Karpas-422 (cell line): ENCODE data around the gene PPP1R9B. TPM values are rescaled to one million over a fixed set of nuclear protein-coding genes. Genes with fewer than 3 reads are reported as not detected.

Experiments
- DNase-seq: peaks from one replicate; pipeline ENCODE4 v3.0.0-alpha.2; 2015
- H2AFZ ChIP-seq: fragments of 200-600 bp; sonication (generic); 2 replicates; pipeline ENCODE4 v1.6.1; 2014; ENCODE audit warnings: antibody characterized with exemption, low read length, mixed read lengths
- H3K27ac ChIP-seq: fragments of 200-600 bp; sonication (generic); 2 replicates; pipeline ENCODE4 v1.5.1; 2014; ENCODE audit warnings: mild to moderate bottlenecking, low read length, moderate library complexity
- H3K27me3 ChIP-seq: fragments of 200-600 bp; sonication (generic); 2 replicates; pipeline ENCODE4 v1.6.1; 2014; ENCODE audit warnings: low read length, mixed read lengths
- H3K36me3 ChIP-seq: fragments of 200-600 bp; sonication (generic); 2 replicates; pipeline ENCODE4 v1.6.1; 2014; ENCODE audit warnings: low read length, mixed read lengths; ENCODE audit not compliant: insufficient read depth
- H3K4me1 ChIP-seq: fragments of 200-600 bp; sonication (generic); 2 replicates; pipeline ENCODE4 v1.6.1; 2014; ENCODE audit warnings: mild to moderate bottlenecking, low read length, mixed read lengths
- H3K4me2 ChIP-seq: fragments of 200-600 bp; sonication (generic); 2 replicates; pipeline ENCODE4 v1.6.1; 2014; ENCODE audit warnings: low read length, low read depth, mild to moderate bottlenecking; ENCODE audit not compliant: poor library complexity, severe bottlenecking
- H3K4me3 ChIP-seq: fragments of 200-600 bp; sonication (generic); 2 replicates; pipeline ENCODE4 v1.5.1; 2014; ENCODE audit warnings: mild to moderate bottlenecking, antibody characterized with exemption, low read length, mixed read lengths
- H3K79me2 ChIP-seq: fragments of 200-600 bp; sonication (generic); 2 replicates; pipeline ENCODE4 v1.6.1; 2014; ENCODE audit warnings: mild to moderate bottlenecking, low read length, mixed read lengths
- H3K9ac ChIP-seq: fragments of 200-600 bp; sonication (generic); 2 replicates; pipeline ENCODE4 v1.6.0; 2014; ENCODE audit warnings: low read length
- H3K9me2 ChIP-seq: fragments of 200-600 bp; sonication (generic), shearing (Covaris generic); replicated peaks from 2 replicates; pipeline ENCODE4 v1.6.0; 2014; ENCODE audit warnings: mild to moderate bottlenecking, low read length, moderate library complexity; ENCODE audit not compliant: insufficient read depth
- H3K9me3 ChIP-seq: fragments of 300-700, 200-600 bp; sonication (generic); 2 replicates; pipeline ENCODE4 v1.6.1; 2014; ENCODE audit warnings: low read length, mixed read lengths
- H4K20me1 ChIP-seq: fragments of 200-600 bp; sonication (generic); 2 replicates; pipeline ENCODE4 v1.6.1; 2014; ENCODE audit warnings: mild to moderate bottlenecking, antibody characterized with exemption, low read length, low read depth; ENCODE audit not compliant: insufficient read depth
- total RNA-seq: library from RNA; depleted of rRNA; stranded (reverse); fragments of >200 nt; shearing (Covaris generic); gene quantifications from 2 replicates; pipeline ENCODE4 v1.2.3, GENCODE V29; 2014; ENCODE audit warnings: low replicate concordance

The PPP1R9B gene
- total RNA-seq, 1 experiment from 2014 or later, result 41.0 TPM

DNA sequence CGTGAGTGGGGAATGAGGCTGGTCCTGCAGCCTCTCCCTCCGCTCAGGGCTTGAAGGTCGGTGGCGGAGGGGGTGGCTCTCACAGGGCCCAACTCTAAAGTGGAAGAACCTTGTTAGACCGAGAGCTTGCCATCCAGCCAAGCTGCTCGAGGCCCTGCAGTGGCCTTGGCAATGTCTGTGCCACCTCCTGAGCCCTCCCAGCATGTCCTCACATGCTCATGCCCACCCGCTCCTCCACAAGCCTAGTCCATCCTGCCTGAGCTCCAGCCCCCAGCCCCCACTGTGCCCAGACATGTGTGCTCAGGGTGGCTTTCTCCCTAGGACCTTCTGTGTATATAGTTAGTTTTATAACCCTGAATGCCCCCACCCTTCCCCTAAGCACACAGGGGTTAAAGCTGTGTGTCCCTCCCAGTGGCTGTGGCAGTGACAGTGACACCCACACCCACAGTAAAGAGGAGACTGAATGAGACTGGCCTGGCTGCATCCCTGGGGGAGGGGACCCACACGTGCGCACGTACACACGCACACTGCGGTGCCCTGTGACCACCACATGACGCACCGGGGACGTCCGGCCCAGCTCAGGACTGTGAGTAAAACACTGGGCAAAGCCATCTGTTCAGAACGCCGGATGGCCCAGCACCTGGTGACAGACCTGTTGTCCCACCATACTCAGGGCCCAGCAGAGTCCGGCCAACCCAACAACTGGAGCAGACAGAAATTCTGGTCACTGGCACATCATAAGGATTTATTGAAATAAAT is 39.7 kb downstream of the PPP1R9B start:
- no peak overlapping the region for H3K27ac ChIP-seq
- H3K9me3 ChIP-seq, result no peaks in the 10 kb centered on the region
- no peak overlapping the region for H3K4me2 ChIP-seq
- H3K4me3 ChIP-seq, result no peak overlapping the region
- H4K20me1 ChIP-seq, result no peaks in the 10 kb centered on the region
- H2AFZ ChIP-seq, result no peak overlapping the region
- no peaks in the 10 kb centered on the region for H3K79me2 ChIP-seq
- no peaks in the 10 kb centered on the region for H3K9me2 ChIP-seq
- no peak overlapping the region for H3K9ac ChIP-seq
- DNase-seq, result no peak
- no peaks in the 10 kb centered on the region for H3K4me1 ChIP-seq
- H3K27me3 ChIP-seq, result no peaks in the 10 kb centered on the region
- H3K36me3 ChIP-seq, result no peaks in the 10 kb centered on the region

DNA sequence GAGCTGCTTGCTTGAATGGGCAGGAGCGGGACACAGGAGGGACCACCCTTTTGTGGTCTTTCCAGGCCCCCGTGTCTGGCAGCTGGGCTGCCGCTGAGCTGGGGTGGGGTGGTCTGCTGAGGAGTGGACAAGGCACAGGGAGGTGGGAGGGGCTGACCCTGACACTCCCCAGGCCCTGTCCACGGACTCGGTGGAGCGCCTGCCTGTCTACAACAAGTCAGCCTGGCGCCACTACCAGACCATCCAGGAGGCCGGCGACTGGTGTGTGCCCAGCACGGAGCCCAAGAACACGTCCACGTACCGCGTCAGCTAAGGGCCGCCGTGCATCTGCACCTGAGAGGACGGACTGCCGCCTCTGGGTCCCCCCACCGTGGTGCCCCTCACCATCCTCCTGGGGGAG is 40.7 kb downstream of the PPP1R9B start:
- Histone ChIP-seq H3K4me2 (no peak overlapping the region), H4K20me1 (no peaks in the 10 kb centered on the region), H3K9me2 (no peaks in the 10 kb centered on the region), H3K4me3 (no peak overlapping the region), H3K9ac (no peak overlapping the region), H3K36me3 (no peaks in the 10 kb centered on the region), H3K27me3 (no peaks in the 10 kb centered on the region), H2AFZ (no peak overlapping the region), H3K9me3 (no peaks in the 10 kb centered on the region), H3K4me1 (no peaks in the 10 kb centered on the region), H3K79me2 (no peaks in the 10 kb centered on the region), H3K27ac (no peak overlapping the region)
- DNase-seq, result no peak

DNA sequence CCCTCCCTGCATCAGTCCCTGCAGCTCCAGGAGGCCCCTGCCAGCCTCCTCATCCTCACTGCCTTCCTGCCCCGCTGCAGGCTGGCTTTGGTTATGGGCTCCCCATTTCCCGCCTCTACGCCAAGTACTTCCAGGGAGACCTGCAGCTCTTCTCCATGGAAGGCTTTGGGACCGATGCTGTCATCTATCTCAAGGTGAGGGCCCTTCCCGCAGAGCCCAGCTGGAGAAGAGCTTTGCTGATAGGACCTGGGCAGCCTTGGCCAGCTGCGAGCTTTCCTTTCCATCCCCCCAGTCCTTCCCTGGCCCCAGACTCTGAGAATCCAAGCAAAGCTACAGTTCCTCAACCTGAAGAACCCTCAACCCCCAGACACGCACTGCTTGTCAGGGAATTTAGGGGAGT is 41.3 kb downstream of the PPP1R9B start:
- DNase-seq, result no peak
- Histone ChIP-seq H3K79me2 (no peaks in the 10 kb centered on the region), H4K20me1 (no peaks in the 10 kb centered on the region), H3K27me3 (no peaks in the 10 kb centered on the region), H3K9me3 (no peaks in the 10 kb centered on the region), H3K4me2 (no peak overlapping the region), H3K36me3 (no peaks in the 10 kb centered on the region), H3K4me3 (no peak overlapping the region), H2AFZ (no peak overlapping the region), H3K9me2 (no peaks in the 10 kb centered on the region), H3K4me1 (no peaks in the 10 kb centered on the region), H3K27ac (no peak overlapping the region), H3K9ac (no peak overlapping the region)

DNA sequence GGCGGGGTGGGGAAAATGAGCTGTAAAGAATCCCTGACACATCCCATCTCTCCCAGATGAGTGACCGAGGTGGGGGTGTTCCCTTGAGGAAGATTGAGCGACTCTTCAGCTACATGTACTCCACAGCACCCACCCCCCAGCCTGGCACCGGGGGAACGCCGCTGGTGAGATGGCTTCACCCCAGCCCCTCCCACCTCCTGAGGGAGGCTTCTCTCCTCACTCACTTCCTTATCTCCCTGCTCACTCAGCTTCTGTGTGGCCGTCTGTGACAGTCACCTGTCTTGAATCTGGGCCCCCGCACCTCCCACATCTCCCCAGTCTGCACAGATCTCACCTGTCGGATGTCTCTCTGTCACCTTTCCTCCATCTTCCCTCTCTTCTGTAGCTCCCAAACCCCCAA is 41.9 kb downstream of the PPP1R9B start:
- no peak overlapping the region for H3K4me3 ChIP-seq
- no peak for DNase-seq
- H3K9me2 ChIP-seq, result no peaks in the 10 kb centered on the region
- no peaks in the 10 kb centered on the region for H3K79me2 ChIP-seq
- no peaks in the 10 kb centered on the region for H3K4me1 ChIP-seq
- no peaks in the 10 kb centered on the region for H4K20me1 ChIP-seq
- H3K9me3 ChIP-seq, result no peaks in the 10 kb centered on the region
- no peak overlapping the region for H3K9ac ChIP-seq
- no peak overlapping the region for H3K27ac ChIP-seq
- no peak overlapping the region for H2AFZ ChIP-seq
- H3K36me3 ChIP-seq, result no peaks in the 10 kb centered on the region
- H3K4me2 ChIP-seq, result no peak overlapping the region
- H3K27me3 ChIP-seq, result no peaks in the 10 kb centered on the region

DNA sequence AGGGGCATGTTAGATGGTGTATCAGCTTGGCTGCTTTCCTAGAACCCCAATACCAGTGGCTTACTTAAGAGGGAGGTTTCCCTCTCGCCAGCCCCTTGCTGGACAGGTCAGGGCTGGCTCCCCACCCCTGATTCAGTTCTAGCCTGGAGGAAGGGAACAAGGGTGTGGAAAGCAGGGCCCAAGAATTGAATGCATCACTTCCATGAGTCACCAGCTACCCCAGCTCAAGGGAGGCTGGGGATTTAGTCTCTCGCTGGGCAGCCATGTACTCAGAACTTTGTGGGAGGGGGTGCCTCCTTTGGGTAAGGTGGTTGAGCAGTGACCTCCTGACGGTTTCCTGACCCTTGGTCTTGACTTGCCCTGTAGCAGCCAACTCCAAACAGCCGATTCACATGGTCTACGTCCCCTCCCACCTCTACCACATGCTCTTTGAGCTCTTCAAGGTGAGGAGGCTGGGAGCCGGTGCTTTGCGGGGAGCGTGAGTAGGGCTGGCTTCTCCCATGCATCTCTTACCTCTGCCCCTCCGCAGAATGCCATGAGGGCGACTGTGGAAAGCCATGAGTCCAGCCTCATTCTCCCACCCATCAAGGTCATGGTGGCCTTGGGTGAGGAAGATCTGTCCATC is 42.6 kb downstream of the PPP1R9B start:
- no peak overlapping the region for H2AFZ ChIP-seq
- no peaks in the 10 kb centered on the region for H4K20me1 ChIP-seq
- no peaks in the 10 kb centered on the region for H3K9me3 ChIP-seq
- H3K79me2 ChIP-seq, result no peaks in the 10 kb centered on the region
- no peak for DNase-seq
- H3K36me3 ChIP-seq, result no peaks in the 10 kb centered on the region
- H3K9ac ChIP-seq, result no peak overlapping the region
- H3K27ac ChIP-seq, result no peak overlapping the region
- no peaks in the 10 kb centered on the region for H3K27me3 ChIP-seq
- H3K4me1 ChIP-seq, result no peaks in the 10 kb centered on the region
- H3K4me2 ChIP-seq, result no peak overlapping the region
- H3K4me3 ChIP-seq, result no peak overlapping the region
- no peaks in the 10 kb centered on the region for H3K9me2 ChIP-seq

DNA sequence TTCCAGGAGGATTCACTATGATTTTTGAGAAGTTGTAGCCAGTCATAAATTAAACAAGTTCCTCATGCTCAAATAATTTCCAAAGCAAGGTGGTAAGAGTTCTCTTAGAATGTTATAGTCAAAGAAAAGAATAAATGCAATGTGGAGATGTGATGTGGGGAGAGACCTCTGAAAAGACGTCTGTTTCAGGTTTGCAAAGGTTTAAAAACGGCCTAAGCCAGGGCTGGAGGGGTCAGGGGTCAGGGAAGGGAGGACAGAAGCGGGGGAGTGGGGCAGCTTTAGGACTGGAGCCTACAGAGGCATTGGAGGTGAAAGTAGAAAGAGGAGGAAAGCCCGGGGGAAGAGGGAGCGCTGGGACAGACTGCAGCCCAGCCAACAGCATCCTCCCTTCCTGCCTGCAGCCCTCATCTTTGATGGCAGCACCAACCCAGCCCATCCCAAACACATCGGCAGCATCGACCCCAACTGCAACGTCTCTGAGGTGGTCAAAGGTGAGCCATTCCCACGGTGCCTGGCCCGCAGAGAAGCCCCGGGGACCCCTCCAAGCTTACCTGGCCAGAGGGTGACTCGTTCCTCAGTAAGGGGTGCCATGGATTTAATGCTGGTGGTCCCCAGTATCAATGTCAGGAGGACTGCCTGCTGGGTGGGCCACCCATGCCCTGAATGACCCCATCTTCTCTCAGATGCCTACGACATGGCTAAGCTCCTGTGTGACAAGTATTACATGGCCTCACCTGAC is 43.9 kb downstream of the PPP1R9B start:
- H3K4me2 ChIP-seq, result no peak overlapping the region
- no peaks in the 10 kb centered on the region for H4K20me1 ChIP-seq
- no peaks in the 10 kb centered on the region for H3K36me3 ChIP-seq
- DNase-seq, result no peak
- H3K4me3 ChIP-seq, result no peak overlapping the region
- peaks cover 6% of the 10 kb centered on the region for H3K4me1 ChIP-seq
- H3K79me2 ChIP-seq, result no peaks in the 10 kb centered on the region
- no peak overlapping the region for H3K27ac ChIP-seq
- no peaks in the 10 kb centered on the region for H3K27me3 ChIP-seq
- H3K9ac ChIP-seq, result no peak overlapping the region
- no peaks in the 10 kb centered on the region for H3K9me3 ChIP-seq
- H3K9me2 ChIP-seq, result no peaks in the 10 kb centered on the region
- H2AFZ ChIP-seq, result no peak overlapping the region

DNA sequence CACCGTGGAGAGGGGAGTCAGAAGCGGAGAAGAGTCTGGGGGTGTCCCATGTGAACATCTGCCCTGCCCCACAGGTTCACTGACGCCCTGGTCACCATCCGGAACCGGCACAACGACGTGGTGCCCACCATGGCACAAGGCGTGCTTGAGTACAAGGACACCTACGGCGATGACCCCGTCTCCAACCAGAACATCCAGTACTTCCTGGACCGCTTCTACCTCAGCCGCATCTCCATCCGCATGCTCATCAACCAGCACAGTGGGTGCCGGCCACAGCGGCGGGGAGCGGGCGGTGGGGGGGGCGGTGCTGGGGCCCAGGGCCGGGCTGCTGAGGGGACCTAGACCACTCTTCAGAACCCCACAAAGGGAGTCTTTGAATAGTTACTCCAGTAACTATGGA is 44.7 kb downstream of the PPP1R9B start:
- Histone ChIP-seq H3K9ac (no peak overlapping the region), H3K27me3 (no peaks in the 10 kb centered on the region), H3K27ac (no peak overlapping the region), H3K9me2 (no peaks in the 10 kb centered on the region), H3K4me3 (no peak overlapping the region), H3K4me1 (peaks cover 14% of the 10 kb centered on the region), H3K9me3 (no peaks in the 10 kb centered on the region), H2AFZ (no peak overlapping the region), H3K79me2 (no peaks in the 10 kb centered on the region), H3K36me3 (no peaks in the 10 kb centered on the region), H3K4me2 (no peak overlapping the region), H4K20me1 (no peaks in the 10 kb centered on the region)
- DNase-seq, result no peak

DNA sequence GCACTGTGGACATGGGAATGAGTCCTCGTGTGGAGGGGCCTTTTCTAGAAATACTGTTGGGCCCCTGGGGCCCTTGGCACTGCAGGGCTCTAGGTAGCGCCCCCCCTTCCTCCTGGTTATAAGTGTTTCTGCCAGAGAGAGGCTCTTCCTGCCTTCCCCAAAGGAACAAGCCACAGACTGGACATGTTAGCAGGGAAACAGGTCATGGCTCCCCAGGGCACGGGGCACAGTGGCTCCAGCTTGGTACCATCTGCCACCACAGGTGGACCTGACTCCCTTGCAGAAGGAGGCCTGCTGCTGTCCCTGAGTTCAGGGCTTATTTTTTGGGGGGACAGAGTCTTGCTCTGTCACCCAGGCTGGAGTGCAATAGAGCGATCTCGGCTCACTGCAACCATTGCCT is 46.5 kb downstream of the PPP1R9B start:
- Histone ChIP-seq H4K20me1 (no peaks in the 10 kb centered on the region), H3K27me3 (no peaks in the 10 kb centered on the region), H3K27ac (no peak overlapping the region), H3K4me3 (no peak overlapping the region), H3K9me3 (no peaks in the 10 kb centered on the region), H2AFZ (no peak overlapping the region), H3K9ac (no peak overlapping the region), H3K9me2 (no peaks in the 10 kb centered on the region), H3K4me2 (no peak overlapping the region), H3K4me1 (peaks cover 16% of the 10 kb centered on the region), H3K36me3 (no peaks in the 10 kb centered on the region), H3K79me2 (no peaks in the 10 kb centered on the region)
- no peak for DNase-seq
